Activated CD4-positive, alpha-beta T cell treated with anti-CD3 and anti-CD28 coated beads, Interleukin-2, amount 50 U/mL, for 1 hour (primary cell): ENCODE results near the gene MFAP5.

ENCODE experiments used
- DNase-seq: peaks from one replicate; pipeline ENCODE4 v3.0.0-alpha.2; 2020

Gene MFAP5

GRCh38 chr12:8662593-8662992, at the start of gene MFAP5:
Gene MFAP5 (minus strand): TSS chr12:8662826. CDS start chr12:8662104, 722 bp downstream.
- DNase-seq = no peak

GRCh38 chr12:8709124-8709830, 46.7 kb upstream of the MFAP5 start:
- no peak for DNase-seq

- DNase-seq = no peak
Observed at GRCh38 chr12:8702159-8702558, 39.5 kb upstream of the MFAP5 start.

GRCh38 chr12:8701046-8701660, 38.5 kb upstream of the MFAP5 start:
- DNase-seq = no peak

GRCh38 chr12:8699714-8700113, 37.1 kb upstream of the MFAP5 start:
- no peak for DNase-seq

GRCh38 chr12:8698879-8699278, 36.3 kb upstream of the MFAP5 start:
- no peak for DNase-seq

- DNase-seq = peak; percentile 44
Observed at GRCh38 chr12:8698132-8698851, 35.7 kb upstream of the MFAP5 start.

- DNase-seq = peak; percentile 77
Observed at GRCh38 chr12:8697476-8698131, 35.0 kb upstream of the MFAP5 start, which contains the start of gene RIMKLB. Gene RIMKLB (plus strand): TSS chr12:8697991. CDS start chr12:8713867, 15,876 bp downstream.

- no peak for DNase-seq
Observed at GRCh38 chr12:8697120-8697475, 34.5 kb upstream of the MFAP5 start.

GRCh38 chr12:8696442-8697090, 33.9 kb upstream of the MFAP5 start:
- no peak for DNase-seq

- DNase-seq = no peak
Observed at GRCh38 chr12:8695116-8695515, 32.5 kb upstream of the MFAP5 start.

- no peak for DNase-seq
Observed at GRCh38 chr12:8692573-8692972, 29.9 kb upstream of the MFAP5 start.

- no peak for DNase-seq
Observed at GRCh38 chr12:8689681-8690080, 27.1 kb upstream of the MFAP5 start.

- DNase-seq = no peak
Observed at GRCh38 chr12:8687846-8688601, 25.4 kb upstream of the MFAP5 start.

GRCh38 chr12:8685051-8685450, 22.4 kb upstream of the MFAP5 start:
- DNase-seq = no peak

- DNase-seq = no peak
Observed at GRCh38 chr12:8681129-8681884, 18.7 kb upstream of the MFAP5 start.

GRCh38 chr12:8680533-8680932, 17.9 kb upstream of the MFAP5 start:
- no peak for DNase-seq

GRCh38 chr12:8678661-8679111, 16.1 kb upstream of the MFAP5 start:
- DNase-seq = no peak

- DNase-seq = no peak
Observed at GRCh38 chr12:8677362-8677761, 14.7 kb upstream of the MFAP5 start.

- no peak for DNase-seq
Observed at GRCh38 chr12:8676651-8677050, 14.0 kb upstream of the MFAP5 start.

- DNase-seq = no peak
Observed at GRCh38 chr12:8675591-8676036, 13.0 kb upstream of the MFAP5 start.
